Erythroblast (primary cell): ENCODE measurements around the gene KRT10.

Source experiments
- GATA1 ChIP-seq: IDR thresholded peaks from 2 replicates; pipeline ENCODE4 v1.6.1; 2011; ENCODE audit warnings: low read depth, mild to moderate bottlenecking, control low read depth, low read length, moderate library complexity
- POLR2A ChIP-seq: IDR thresholded peaks from 2 replicates; pipeline ENCODE4 v1.6.1; 2011; ENCODE audit warnings: mild to moderate bottlenecking, low read length

DNA sequence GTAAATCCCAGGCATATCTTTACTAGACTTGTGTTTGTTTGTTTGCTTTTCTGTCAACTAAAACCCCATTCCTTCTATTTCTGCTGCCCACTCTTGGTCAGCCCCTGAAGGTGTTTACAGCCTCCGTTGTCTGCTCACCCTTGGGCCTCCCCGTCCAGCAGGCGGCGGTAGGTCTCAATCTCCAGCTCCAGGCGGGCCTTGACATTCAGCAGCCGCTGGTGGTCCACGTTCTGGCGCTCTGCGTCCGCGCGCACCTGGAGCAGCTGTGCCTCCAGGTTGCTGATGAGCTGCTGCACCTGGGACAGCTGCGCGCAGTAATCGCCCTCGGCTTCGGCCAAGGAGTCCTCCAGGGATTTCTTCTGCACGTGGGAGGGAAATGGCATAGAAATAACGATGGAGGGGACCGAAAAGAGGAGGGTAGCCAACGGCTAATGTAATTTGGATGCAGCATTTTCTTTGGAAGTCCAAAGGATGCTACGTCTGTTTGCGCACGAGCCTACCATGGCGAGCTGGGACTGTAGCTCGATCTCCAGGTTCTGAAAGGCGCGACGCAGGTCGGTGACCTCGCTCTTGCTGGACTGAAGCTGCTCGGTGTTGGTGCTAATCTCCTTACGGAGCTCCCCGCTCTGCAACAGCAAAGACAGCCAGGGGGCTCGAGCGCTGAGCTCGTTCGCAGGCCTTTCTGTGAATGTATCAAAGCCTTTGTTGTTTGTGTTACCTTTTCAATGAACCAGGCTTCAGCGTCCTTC, 40.7 kb upstream of the KRT10 start:
- TF ChIP-seq POLR2A, result no peak
- TF ChIP-seq GATA1, result no peak
